Measurements from ENCODE around the gene PPP3R1.
A peak's percentile ranks its signal among the peaks of the same experiment; 100 is the strongest.

PPP3R1 gene

GRCh38 chr2:68263632-68264031 lies 11.3 kb upstream of the PPP3R1 start:
- no peak for DNase-seq (ENCODE audit: low read depth in 1 of 2, low spot score in 1 of 2)
- no peaks in the 10 kb centered on the region for H3K27me3 ChIP-seq (ENCODE audit: insufficient read depth, poor library complexity, severe bottlenecking)
- no peak overlapping the region for H3K27ac ChIP-seq (replicated peaks)
- H3K4me3 ChIP-seq (replicated peaks; ENCODE audit: insufficient read depth, low read length) = no peak overlapping the region
- TF ChIP-seq SPI1 (IDR thresholded peaks at IDR 0.05; ENCODE audit: borderline replicate concordance, low read depth) = no peak
- TF ChIP-seq GABPA (IDR thresholded peaks at IDR 0.05; ENCODE audit: low read depth) = no peak
- TF ChIP-seq POLR2AphosphoS5 (IDR thresholded peaks at IDR 0.05; ENCODE audit: low read depth) = no peak

DNA sequence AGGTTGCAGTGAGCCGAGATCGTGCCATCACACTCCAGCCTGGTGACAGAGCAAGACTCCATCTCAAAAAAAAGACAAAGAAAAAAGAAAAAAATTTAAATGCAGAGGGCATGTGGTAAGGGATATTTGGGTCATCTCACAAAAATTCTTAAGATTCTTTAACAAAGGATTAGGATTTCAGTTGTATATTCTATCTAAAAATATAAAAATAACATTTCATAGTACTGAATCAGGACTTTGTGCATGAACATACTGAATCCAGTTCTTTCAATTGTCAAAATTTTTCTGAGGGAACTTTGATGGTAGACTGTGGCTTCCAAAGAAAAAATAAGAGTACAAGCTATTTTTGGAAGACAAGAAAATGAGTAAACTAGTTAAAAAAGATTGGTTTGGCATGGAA lies 6.5 kb upstream of the PPP3R1 start:
- Histone ChIP-seq H3K27ac (replicated peaks) (no peak overlapping the region), H3K27me3 (ENCODE audit: insufficient read depth, poor library complexity, severe bottlenecking) (no peaks in the 10 kb centered on the region), H3K4me3 (replicated peaks; ENCODE audit: insufficient read depth, low read length) (no peak overlapping the region)
- TF ChIP-seq SPI1 (IDR thresholded peaks at IDR 0.05; ENCODE audit: borderline replicate concordance, low read depth) (no peak), POLR2AphosphoS5 (IDR thresholded peaks at IDR 0.05; ENCODE audit: low read depth) (no peak), CTCF (IDR thresholded peaks at IDR 0.05; ENCODE audit: insufficient read depth, low read length) (no peak), GABPA (IDR thresholded peaks at IDR 0.05; ENCODE audit: low read depth) (no peak)
- TF ChIP-seq, protein P1, sequence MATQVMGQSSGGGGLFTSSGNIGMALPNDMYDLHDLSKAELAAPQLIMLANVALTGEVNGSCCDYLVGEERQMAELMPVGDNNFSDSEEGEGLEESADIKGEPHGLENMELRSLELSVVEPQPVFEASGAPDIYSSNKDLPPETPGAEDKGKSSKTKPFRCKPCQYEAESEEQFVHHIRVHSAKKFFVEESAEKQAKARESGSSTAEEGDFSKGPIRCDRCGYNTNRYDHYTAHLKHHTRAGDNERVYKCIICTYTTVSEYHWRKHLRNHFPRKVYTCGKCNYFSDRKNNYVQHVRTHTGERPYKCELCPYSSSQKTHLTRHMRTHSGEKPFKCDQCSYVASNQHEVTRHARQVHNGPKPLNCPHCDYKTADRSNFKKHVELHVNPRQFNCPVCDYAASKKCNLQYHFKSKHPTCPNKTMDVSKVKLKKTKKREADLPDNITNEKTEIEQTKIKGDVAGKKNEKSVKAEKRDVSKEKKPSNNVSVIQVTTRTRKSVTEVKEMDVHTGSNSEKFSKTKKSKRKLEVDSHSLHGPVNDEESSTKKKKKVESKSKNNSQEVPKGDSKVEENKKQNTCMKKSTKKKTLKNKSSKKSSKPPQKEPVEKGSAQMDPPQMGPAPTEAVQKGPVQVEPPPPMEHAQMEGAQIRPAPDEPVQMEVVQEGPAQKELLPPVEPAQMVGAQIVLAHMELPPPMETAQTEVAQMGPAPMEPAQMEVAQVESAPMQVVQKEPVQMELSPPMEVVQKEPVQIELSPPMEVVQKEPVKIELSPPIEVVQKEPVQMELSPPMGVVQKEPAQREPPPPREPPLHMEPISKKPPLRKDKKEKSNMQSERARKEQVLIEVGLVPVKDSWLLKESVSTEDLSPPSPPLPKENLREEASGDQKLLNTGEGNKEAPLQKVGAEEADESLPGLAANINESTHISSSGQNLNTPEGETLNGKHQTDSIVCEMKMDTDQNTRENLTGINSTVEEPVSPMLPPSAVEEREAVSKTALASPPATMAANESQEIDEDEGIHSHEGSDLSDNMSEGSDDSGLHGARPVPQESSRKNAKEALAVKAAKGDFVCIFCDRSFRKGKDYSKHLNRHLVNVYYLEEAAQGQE (IDR thresholded peaks at IDR 0.05; ENCODE audit: insufficient replicate concordance, low read depth) = no peak
- DNase-seq (ENCODE audit: low read depth in 1 of 2, low spot score in 1 of 2) = no peak

- no peak for TF ChIP-seq POLR2AphosphoS5 (IDR thresholded peaks at IDR 0.05; ENCODE audit: low read depth)
- no peak for TF ChIP-seq SPI1 (IDR thresholded peaks at IDR 0.05; ENCODE audit: borderline replicate concordance, low read depth)
- TF ChIP-seq CTCF (IDR thresholded peaks at IDR 0.05; ENCODE audit: insufficient read depth, low read length) = no peak
- TF ChIP-seq GABPA (IDR thresholded peaks at IDR 0.05; ENCODE audit: low read depth) = no peak
- TF ChIP-seq, protein P1 (IDR thresholded peaks at IDR 0.05; ENCODE audit: insufficient replicate concordance, low read depth) = no peak
- Histone ChIP-seq H3K27ac (replicated peaks) (no peak overlapping the region), H3K4me3 (replicated peaks; ENCODE audit: insufficient read depth, low read length) (no peak overlapping the region), H3K27me3 (ENCODE audit: insufficient read depth, poor library complexity, severe bottlenecking) (no peaks in the 10 kb centered on the region)
- DNase-seq (ENCODE audit: low read depth in 1 of 2, low spot score in 1 of 2) = no peak
These were observed 3.7 kb upstream of the PPP3R1 start for GRCh38 chr2:68256093-68256450.

DNA sequence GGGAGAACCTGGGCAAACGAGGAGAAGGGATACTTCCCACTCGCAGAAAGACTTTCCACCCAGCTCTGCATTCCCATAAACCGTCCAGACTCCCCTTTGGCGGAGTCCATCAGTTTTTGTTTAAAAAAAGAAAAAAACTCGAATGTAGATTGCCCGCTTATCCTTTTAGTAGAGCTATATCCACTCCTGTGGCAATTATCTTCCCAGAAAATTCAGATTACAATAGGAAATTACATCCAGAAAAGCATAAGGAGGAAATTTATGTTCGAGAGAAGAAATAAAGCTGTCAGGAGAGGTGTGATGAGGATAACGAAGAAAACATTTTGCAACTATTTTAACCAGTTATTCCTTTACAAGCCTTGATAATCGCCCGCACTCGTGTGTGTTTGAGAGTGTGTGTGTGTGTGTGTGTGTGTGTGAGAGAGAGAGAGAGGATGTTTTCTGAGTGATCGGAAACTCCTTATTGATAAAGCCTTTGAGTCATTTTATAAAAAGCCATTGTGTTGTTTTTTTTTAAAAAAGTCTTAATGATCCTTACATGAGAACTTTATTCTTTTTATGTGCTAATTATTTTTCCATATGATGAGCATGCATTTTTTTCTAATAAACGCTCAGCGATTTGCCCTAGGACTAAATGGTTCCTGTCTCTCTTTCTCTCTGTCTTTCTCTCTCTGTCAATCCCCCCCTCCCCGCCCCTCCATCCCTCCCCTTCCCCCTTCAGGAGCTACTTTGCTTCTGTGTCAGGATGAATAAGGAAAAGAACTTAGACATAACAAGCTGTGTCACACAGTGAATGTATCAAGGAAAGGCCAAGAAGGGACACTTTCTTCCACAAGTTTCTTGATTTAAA lies 1.1 kb upstream of the PPP3R1 start:
- Histone ChIP-seq H3K27me3 (ENCODE audit: insufficient read depth, poor library complexity, severe bottlenecking) (no peaks in the 10 kb centered on the region), H3K27ac (replicated peaks) (peak overlapping the region; percentile 97), H3K4me3 (replicated peaks; ENCODE audit: insufficient read depth, low read length) (peak overlapping the region; percentile 78)
- peak in 1 of 2 experiments; percentile 36 for DNase-seq (ENCODE audit: low read depth in 1 of 2, low spot score in 1 of 2)
- TF ChIP-seq, protein P1 (IDR thresholded peaks at IDR 0.05; ENCODE audit: insufficient replicate concordance, low read depth) = no peak

Data from HL-60 (cell line).